Pancreas (tissue), 10 donors: ENCODE measurements around the gene KICS2. TPM values are rescaled to one million over a fixed set of nuclear protein-coding genes. Genes with fewer than 3 reads are reported as not detected.

Experiments
- ATAC-seq, 4 donors: fragments of 200-7000 bp; cut with Tn5 transposase; one replicate each; pipeline versions ENCODE4 v1.8.0 to v1.9.1; 2020; ENCODE audit warnings: mild to moderate bottlenecking in 4 of 4, moderate library complexity in 4 of 4
- DNase-seq, 6 donors: peaks; one replicate each; pipeline ENCODE4 v3.0.0-alpha.2; 2020
- FAIRE-seq: peaks from 2 replicates; lab custom pipeline; 2012; peaks lifted over from hg19 to GRCh38; lab: Jason Lieb, UNC
- H3K27ac ChIP-seq, 4 donors: fragments of 200-600 bp; sonication (generic); 1 replicate in 3 of 4; 2 replicates in 1 of 4; pipeline versions ENCODE4 v1.5.0 to v1.8.0; 2020
- H3K27me3 ChIP-seq, 4 donors: fragments of 200-600 bp; one replicate each; pipeline ENCODE4 v1.8.0; 2021
- H3K36me3 ChIP-seq, 3 donors: fragments of 200-600 bp; sonication (generic) in 1 of 3; one replicate each; pipeline versions ENCODE4 v1.5.0 to v1.8.0; 2020 to 2021
- H3K4me1 ChIP-seq, 3 donors: fragments of 200-600 bp; one replicate each; pipeline ENCODE4 v1.8.0; 2021
- H3K4me3 ChIP-seq, 4 donors: fragments of 200-600 bp; sonication (generic) in 2 of 4; one replicate each; pipeline versions ENCODE4 v1.5.0 to v1.8.0; 2020 to 2021
- H3K9me3 ChIP-seq, 4 donors: fragments of 200-600 bp; one replicate each; pipeline ENCODE4 v1.8.0; 2021
- CTCF ChIP-seq, 4 donors: fragments of 200-600 bp; sonication (generic) in 3 of 4; IDR thresholded peaks; one replicate each; pipeline versions ENCODE4 v1.5.0 to v1.8.0; 2021; ENCODE audit warnings: antibody characterized with exemption in 4 of 4
- WGBS, 2 donors: extraction: QIAGEN DNeasy Blood & Tissue Kit; methylation state at CpG; one replicate each; pipeline ENCODE4 v1.1.7; 2013; 5-methylcytosine and 5-hydroxymethylcytosine counted together
- intact Hi-C, 3 donors: fragments of 100-400 bp; cut with DNase I; formaldehyde crosslinking; loops; one replicate each; pipeline versions ENCODE4 v1.11.1 to v1.14.2; 2022
- polyA plus RNA-seq, 2 donors: library from polyadenylated mRNA; stranded (reverse); fragments of 200-250 nt; gene quantifications; one replicate each; pipeline ENCODE4 v1.2.3, GENCODE V29; 2013
- total RNA-seq, 6 donors: library from RNA; stranded (reverse); fragmentation: NEBNext Ultra II Directional in 4 of 6; extraction: Animal tissue kit (Norgen Biotek cat#: 25700) in 4 of 6; gene quantifications; one replicate each; pipeline versions ENCODE4 v1.2.1 to v1.2.4, GENCODE V29; 2021 to 2023
- donor health status: healthy with polysubstance abuse.
- donor health status: DM: no; HTN: no; CAD: no; lungs with moderate emphysema.
- donor health status: DM: no; HTN: no; CAD: no.
- donor health status: control.
- donor health status: control.
- donor health status: Bipolar disorder and iron deficiency.
- donor health status: DM: yes; HTN: yes; CAD: no.
- donor health status: DM: no; HTN: no; CAD: no.
- donor health status: DM: no; HTN: no; CAD: no.
- donor health status: DM: yes; HTN: yes; CAD: no.

The KICS2 gene
- total and polyA plus RNA-seq, 8 donors, result 5.1 to 8.0 (median 6.1) TPM

DNA sequence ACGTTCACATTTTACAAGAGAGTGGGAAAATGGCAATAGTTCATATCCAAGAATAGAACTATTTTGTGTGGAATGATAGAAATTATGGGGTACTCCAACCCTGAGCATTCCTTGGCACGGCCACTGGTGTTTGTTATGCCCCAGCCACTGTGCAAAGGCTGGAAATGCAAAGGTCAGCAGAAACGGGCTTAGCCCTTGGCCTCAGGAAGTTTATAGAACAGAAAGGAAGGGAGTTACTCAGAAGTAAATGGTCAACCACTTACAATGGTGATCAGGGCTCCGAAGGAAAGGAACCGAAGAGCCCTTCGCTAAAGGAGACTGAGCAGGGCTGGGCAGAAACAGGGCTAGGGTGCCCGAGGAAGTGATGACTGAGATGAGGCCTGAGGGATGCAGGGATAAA, 45.1 kb downstream of the KICS2 start:
- Histone ChIP-seq H3K4me3 (no peak overlapping the region), H3K27me3 (no peaks in the 10 kb centered on the region), H3K36me3 (no peaks in the 10 kb centered on the region), H3K4me1 (peaks cover 0 to 3% (median 0%) of the 10 kb centered on the region in 3 donors), H3K9me3 (no peaks in the 10 kb centered on the region), H3K27ac (no peak overlapping the region)
- intact Hi-C loops, result no loop called here
- ATAC-seq (no peak), DNase-seq (no peak), FAIRE-seq (no peak)
- no peak for TF ChIP-seq CTCF (IDR thresholded peaks at IDR 0.05)
- WGBS, 2 donors, result 76 to 78% methylated on average over 7 of the region's 7 CpGs

GRCh38 chr12:64175254-64175945, 46.7 kb downstream of the KICS2 start:
- FAIRE-seq (no peak), DNase-seq (no peak), ATAC-seq (no peak)
- intact Hi-C loops, result no loop called here
- no peaks in the 10 kb centered on the region for H3K4me1 ChIP-seq
- no peak overlapping the region for H3K4me3 ChIP-seq
- no peaks in the 10 kb centered on the region for H3K9me3 ChIP-seq
- 81 to 91% methylated on average over 2 of the region's 2 CpGs for WGBS, 2 donors
- H3K27ac ChIP-seq, result no peak overlapping the region
- TF ChIP-seq CTCF (IDR thresholded peaks at IDR 0.05), result no peak
- H3K36me3 ChIP-seq, result no peaks in the 10 kb centered on the region
- H3K27me3 ChIP-seq, result no peaks in the 10 kb centered on the region

GRCh38 chr12:64173456-64173855, 48.6 kb downstream of the KICS2 start:
- ATAC-seq (peak in 1 of 4 donors; percentile 39), DNase-seq (no peak), FAIRE-seq (no peak)
- 50 to 55% methylated on average over 3 of the region's 3 CpGs for WGBS, 2 donors
- Histone ChIP-seq H3K27ac (no peak overlapping the region), H3K9me3 (no peaks in the 10 kb centered on the region), H3K4me1 (no peaks in the 10 kb centered on the region), H3K27me3 (no peaks in the 10 kb centered on the region), H3K36me3 (no peaks in the 10 kb centered on the region), H3K4me3 (no peak overlapping the region)
- TF ChIP-seq CTCF (IDR thresholded peaks at IDR 0.05), result no peak
- intact Hi-C loops, result no loop called here

Other genes with a start within 250 kb of the KICS2 start
- gene C12orf56, start 168.5 kb upstream of the KICS2 start, total RNA-seq, result not detected
- under 1 TPM in 1 of 2 donors, not detected in 1; 0.19 TPM for gene C12orf56, start 168.5 kb upstream of the KICS2 start, polyA plus RNA-seq
- gene XPOT, start 182.1 kb upstream of the KICS2 start, total RNA-seq, result 10 to 100 TPM; 24.9 to 76.1 (median 30.2) TPM
- 10 to 100 TPM; 10.7 to 18.4 TPM for gene XPOT, start 182.1 kb upstream of the KICS2 start, polyA plus RNA-seq
- 1 to 10 TPM; 4.2 to 9.7 (median 5.6) TPM for gene TBK1, start 229.8 kb upstream of the KICS2 start, total RNA-seq
- 1 to 10 TPM; 6.7 to 9.7 TPM for gene TBK1, start 229.8 kb upstream of the KICS2 start, polyA plus RNA-seq